ENCODE measurements around the gene SDC1. TPM values are rescaled to one million over a fixed set of nuclear protein-coding genes. Genes with fewer than 3 reads are reported as not detected.

Gene SDC1
- total RNA-seq, 1 experiment from 2014 or later: 11.5 TPM

DNA sequence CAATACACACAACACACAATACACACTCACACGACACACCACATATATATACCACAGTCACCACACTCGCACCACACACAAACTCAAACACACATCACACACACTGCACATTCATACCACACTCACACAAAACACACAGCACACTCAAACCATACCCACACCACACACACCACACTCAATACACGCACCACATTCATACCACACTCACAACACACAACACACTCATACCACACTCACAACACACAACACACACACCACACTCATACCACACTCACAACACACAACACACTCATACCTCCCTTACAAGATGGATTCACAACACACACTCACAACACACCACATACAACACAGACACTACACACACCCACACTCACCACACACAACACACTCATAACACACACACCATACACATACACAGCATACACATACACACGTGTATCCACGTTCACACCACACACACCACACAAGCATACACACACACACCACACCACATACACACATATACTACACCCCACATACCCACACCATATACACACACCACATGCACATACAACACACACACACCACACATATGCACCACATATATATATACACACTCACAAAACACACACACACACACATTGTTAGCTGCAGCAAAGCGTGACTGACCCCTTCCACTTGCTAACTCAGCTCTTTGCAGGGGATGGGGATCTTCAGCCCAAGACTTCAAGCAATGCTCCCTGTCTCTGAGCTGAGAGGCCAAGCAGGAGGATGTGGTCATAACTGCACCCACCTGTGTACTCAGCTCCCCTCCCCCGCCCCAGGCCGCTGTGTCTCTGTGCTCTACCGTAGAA is 59.0 kb downstream of the SDC1 start:
- no peak overlapping the region for H2AFZ ChIP-seq (ENCODE audit: low read length)
- H3K36me3 ChIP-seq (ENCODE audit: insufficient read depth, low read length): peaks cover 15% of the 10 kb centered on the region
- H3K27me3 ChIP-seq (ENCODE audit: low read length): no peaks in the 10 kb centered on the region
- H3K4me1 ChIP-seq (ENCODE audit: low read length): peaks cover 11% of the 10 kb centered on the region
- DNase-seq: no peak
- H3K9me3 ChIP-seq (ENCODE audit: low read length): no peaks in the 10 kb centered on the region
- no peaks in the 10 kb centered on the region for H3K79me2 ChIP-seq (ENCODE audit: low read length)
- H4K20me1 ChIP-seq (ENCODE audit: insufficient read depth, low read depth, low read length): no peaks in the 10 kb centered on the region
- H3K9ac ChIP-seq (ENCODE audit: low read length): no peak overlapping the region
- no peak overlapping the region for H3K27ac ChIP-seq (ENCODE audit: low read length)
- no peak overlapping the region for H3K4me2 ChIP-seq (ENCODE audit: low read depth, low read length, poor library complexity, severe bottlenecking)
- H3K9me2 ChIP-seq (replicated peaks; ENCODE audit: insufficient read depth, low read length): no peaks in the 10 kb centered on the region
- no peak overlapping the region for H3K4me3 ChIP-seq (ENCODE audit: low read length)

DNA sequence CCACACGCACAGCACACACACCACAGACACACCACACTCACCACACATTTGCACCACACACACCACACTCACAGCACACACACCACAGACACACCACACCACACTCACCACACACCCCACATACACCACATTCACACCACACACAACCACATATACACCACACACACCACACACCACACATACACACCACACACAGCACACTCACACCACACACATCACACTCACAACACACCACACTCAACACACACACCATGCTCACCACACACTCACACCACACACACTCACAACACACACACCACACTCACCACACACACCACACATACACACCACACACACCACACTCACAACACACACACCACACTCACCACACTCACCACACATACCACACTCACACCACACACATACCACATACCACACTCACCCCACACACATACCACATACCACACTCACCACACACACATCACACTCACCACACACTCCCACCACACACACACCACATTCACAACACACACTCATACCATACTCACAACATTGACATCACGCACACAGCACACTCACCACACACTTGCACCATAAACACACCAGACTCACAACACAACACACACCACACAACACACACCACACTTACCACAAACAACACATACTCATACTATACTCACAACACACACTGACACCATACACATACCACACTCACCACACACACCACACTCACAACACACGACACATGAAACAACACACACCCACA is 60.0 kb downstream of the SDC1 start:
- H2AFZ ChIP-seq (ENCODE audit: low read length): no peak overlapping the region
- H3K9me2 ChIP-seq (replicated peaks; ENCODE audit: insufficient read depth, low read length): no peaks in the 10 kb centered on the region
- H3K4me2 ChIP-seq (ENCODE audit: low read depth, low read length, poor library complexity, severe bottlenecking): no peak overlapping the region
- no peaks in the 10 kb centered on the region for H4K20me1 ChIP-seq (ENCODE audit: insufficient read depth, low read depth, low read length)
- DNase-seq: no peak
- H3K27ac ChIP-seq (ENCODE audit: low read length): no peak overlapping the region
- no peak overlapping the region for H3K4me3 ChIP-seq (ENCODE audit: low read length)
- H3K27me3 ChIP-seq (ENCODE audit: low read length): no peaks in the 10 kb centered on the region
- H3K9me3 ChIP-seq (ENCODE audit: low read length): no peaks in the 10 kb centered on the region
- no peak overlapping the region for H3K9ac ChIP-seq (ENCODE audit: low read length)
- peaks cover 8% of the 10 kb centered on the region for H3K79me2 ChIP-seq (ENCODE audit: low read length)
- peaks cover 15% of the 10 kb centered on the region for H3K4me1 ChIP-seq (ENCODE audit: low read length)
- peaks cover 18% of the 10 kb centered on the region for H3K36me3 ChIP-seq (ENCODE audit: insufficient read depth, low read length)

DNA sequence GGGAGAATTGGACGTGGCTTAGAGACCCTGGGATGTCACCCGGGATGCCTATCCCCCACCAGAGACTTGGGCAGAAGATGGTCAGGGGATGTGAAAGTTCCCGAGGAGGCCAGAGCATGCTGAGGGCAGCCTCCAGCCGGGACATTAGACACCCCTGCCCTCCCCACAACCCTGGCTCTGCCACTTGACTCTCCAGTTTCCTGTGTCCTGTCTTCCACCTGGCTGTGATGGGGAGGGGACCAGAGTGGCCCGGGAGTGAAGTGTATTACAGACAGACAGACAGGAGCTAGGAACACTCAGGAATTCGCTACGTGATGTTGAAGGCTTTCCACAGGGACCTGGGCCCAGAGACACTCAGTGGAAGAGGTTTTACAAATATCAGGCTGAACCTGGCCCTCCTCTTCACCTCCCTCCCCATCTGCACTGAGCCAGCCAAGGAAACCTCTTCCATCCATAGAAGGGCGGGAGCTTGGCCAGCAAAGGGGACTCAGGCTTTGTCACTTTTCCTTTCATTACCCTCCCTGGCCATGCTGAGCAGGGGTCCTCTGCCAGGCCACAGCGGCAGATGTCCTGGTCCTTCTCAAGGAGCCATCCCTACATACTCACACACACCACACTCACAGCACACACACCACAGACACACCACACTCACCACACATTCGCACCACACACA is 60.7 kb downstream of the SDC1 start:
- no peak overlapping the region for H3K27ac ChIP-seq (ENCODE audit: low read length)
- no peaks in the 10 kb centered on the region for H3K9me2 ChIP-seq (replicated peaks; ENCODE audit: insufficient read depth, low read length)
- no peak overlapping the region for H3K4me3 ChIP-seq (ENCODE audit: low read length)
- no peak overlapping the region for H3K9ac ChIP-seq (ENCODE audit: low read length)
- no peaks in the 10 kb centered on the region for H3K9me3 ChIP-seq (ENCODE audit: low read length)
- peaks cover 20% of the 10 kb centered on the region for H3K4me1 ChIP-seq (ENCODE audit: low read length)
- H2AFZ ChIP-seq (ENCODE audit: low read length): no peak overlapping the region
- H3K36me3 ChIP-seq (ENCODE audit: insufficient read depth, low read length): peaks cover 25% of the 10 kb centered on the region
- DNase-seq: no peak
- H4K20me1 ChIP-seq (ENCODE audit: insufficient read depth, low read depth, low read length): no peaks in the 10 kb centered on the region
- no peak overlapping the region for H3K4me2 ChIP-seq (ENCODE audit: low read depth, low read length, poor library complexity, severe bottlenecking)
- H3K79me2 ChIP-seq (ENCODE audit: low read length): peaks cover 16% of the 10 kb centered on the region
- no peaks in the 10 kb centered on the region for H3K27me3 ChIP-seq (ENCODE audit: low read length)

DNA sequence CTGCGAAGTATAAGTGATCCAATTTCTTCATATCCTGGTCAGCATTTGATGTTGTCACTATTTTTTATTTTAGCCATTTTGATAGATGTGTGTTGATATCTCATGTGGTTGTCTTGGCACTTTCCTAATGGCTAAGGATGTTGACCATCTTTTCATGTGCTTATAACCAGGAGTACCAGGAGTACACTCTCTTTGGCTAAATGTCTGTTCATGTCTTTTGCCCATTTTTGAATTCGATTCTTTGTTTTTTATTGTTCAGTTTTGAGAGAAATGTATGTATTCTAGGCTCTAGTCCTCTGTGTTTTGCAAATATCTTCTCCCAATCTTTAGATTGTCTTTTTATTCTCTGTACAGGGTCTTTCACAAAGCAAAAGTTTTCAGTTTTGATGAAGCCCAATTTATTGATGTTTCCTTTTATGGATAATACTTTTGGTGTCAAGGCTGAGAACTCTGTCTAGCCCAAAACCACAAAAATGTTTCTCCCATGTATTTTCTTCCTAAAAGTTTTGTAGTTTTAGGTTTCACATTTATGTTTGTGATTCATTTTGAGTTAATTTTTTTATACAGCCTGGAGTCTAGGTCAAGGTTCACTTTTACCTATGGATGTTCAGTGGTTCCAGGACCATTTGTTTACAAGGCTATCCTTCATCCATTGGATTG is 65.4 kb downstream of the SDC1 start:
- H3K79me2 ChIP-seq (ENCODE audit: low read length): peaks cover 41% of the 10 kb centered on the region
- H3K9me3 ChIP-seq (ENCODE audit: low read length): no peaks in the 10 kb centered on the region
- 0 out of 2 replicates have a peak overlapping the region, but pooled peaks have one; percentile 11 for H3K4me3 ChIP-seq (ENCODE audit: low read length)
- peaks cover 17% of the 10 kb centered on the region for H3K36me3 ChIP-seq (ENCODE audit: insufficient read depth, low read length)
- H3K9ac ChIP-seq (ENCODE audit: low read length): no peak overlapping the region
- no peak overlapping the region for H2AFZ ChIP-seq (ENCODE audit: low read length)
- peaks cover 54% of the 10 kb centered on the region for H3K4me1 ChIP-seq (ENCODE audit: low read length)
- no peak for DNase-seq
- H3K27ac ChIP-seq (ENCODE audit: low read length): peak overlapping the region; percentile 100
- H3K27me3 ChIP-seq (ENCODE audit: low read length): no peaks in the 10 kb centered on the region
- peak overlapping the region; percentile 93 for H3K4me2 ChIP-seq (ENCODE audit: low read depth, low read length, poor library complexity, severe bottlenecking)
- no peaks in the 10 kb centered on the region for H4K20me1 ChIP-seq (ENCODE audit: insufficient read depth, low read depth, low read length)
- no peaks in the 10 kb centered on the region for H3K9me2 ChIP-seq (replicated peaks; ENCODE audit: insufficient read depth, low read length)

DNA sequence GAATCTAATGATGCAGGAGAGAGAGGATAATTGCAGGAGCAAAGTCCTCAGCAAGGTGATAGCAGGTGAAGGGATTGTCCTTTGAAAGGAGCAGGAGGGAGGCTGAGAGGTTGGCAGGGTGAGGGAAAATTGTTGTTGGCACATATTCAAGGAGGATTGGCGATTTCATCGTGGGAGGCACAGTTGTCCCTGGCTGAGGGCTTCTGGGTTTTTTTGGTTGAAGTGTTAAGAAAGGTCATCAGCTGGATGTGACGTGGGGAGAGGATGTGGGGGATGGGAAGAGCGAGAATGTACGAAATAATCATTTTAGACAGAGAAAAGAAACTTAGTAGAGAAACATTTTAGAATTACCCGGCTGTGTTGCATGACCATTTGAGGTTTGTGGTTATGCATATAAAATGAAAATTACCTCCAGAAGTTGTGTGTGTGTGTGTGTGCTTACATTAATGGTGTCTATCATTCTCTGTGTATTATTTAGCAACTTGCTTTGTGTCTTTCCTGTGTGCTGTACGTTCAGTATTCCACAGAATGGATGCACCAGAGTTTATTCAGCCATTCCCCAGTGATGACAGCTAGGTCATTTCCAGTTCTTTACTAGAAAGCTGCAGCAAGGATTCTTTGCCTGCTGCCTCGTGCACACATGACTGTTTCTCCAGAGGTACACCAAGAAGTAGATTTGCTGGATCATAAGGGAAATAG is 67.6 kb downstream of the SDC1 start:
- peak; percentile 84 for DNase-seq
- peak overlapping the region; percentile 75 for H3K9ac ChIP-seq (ENCODE audit: low read length)
- H3K27ac ChIP-seq (ENCODE audit: low read length): peak overlapping the region; percentile 100
- H3K27me3 ChIP-seq (ENCODE audit: low read length): no peaks in the 10 kb centered on the region
- H2AFZ ChIP-seq (ENCODE audit: low read length): no peak overlapping the region
- H3K9me2 ChIP-seq (replicated peaks; ENCODE audit: insufficient read depth, low read length): no peaks in the 10 kb centered on the region
- H3K4me2 ChIP-seq (ENCODE audit: low read depth, low read length, poor library complexity, severe bottlenecking): peak overlapping the region; percentile 93
- H3K9me3 ChIP-seq (ENCODE audit: low read length): no peaks in the 10 kb centered on the region
- H3K4me1 ChIP-seq (ENCODE audit: low read length): peaks cover 76% of the 10 kb centered on the region
- H3K4me3 ChIP-seq (ENCODE audit: low read length): peak overlapping the region; percentile 68
- peaks cover 16% of the 10 kb centered on the region for H3K36me3 ChIP-seq (ENCODE audit: insufficient read depth, low read length)
- peaks cover 41% of the 10 kb centered on the region for H3K79me2 ChIP-seq (ENCODE audit: low read length)
- no peaks in the 10 kb centered on the region for H4K20me1 ChIP-seq (ENCODE audit: insufficient read depth, low read depth, low read length)

DNA sequence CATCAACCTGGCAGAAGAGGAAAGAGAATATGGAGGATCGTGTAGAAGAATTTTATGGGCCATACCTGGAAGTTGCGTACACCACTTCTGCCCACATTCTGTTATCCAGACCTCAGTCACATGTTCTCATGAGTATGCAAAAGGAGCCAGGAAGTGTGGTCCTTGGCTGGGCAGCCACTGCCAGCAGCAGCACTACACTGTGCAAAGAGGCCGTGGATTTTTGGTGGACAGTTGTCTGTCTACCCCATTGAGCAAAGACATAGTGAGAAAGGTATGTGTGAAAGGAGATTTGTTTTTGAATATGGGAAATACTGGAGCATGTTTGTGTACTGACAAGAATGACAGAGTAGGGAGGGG is 68.1 kb downstream of the SDC1 start:
- peaks cover 41% of the 10 kb centered on the region for H3K79me2 ChIP-seq (ENCODE audit: low read length)
- peak overlapping the region; percentile 75 for H3K9ac ChIP-seq (ENCODE audit: low read length)
- peak overlapping the region; percentile 93 for H3K4me2 ChIP-seq (ENCODE audit: low read depth, low read length, poor library complexity, severe bottlenecking)
- peaks cover 82% of the 10 kb centered on the region for H3K4me1 ChIP-seq (ENCODE audit: low read length)
- H4K20me1 ChIP-seq (ENCODE audit: insufficient read depth, low read depth, low read length): no peaks in the 10 kb centered on the region
- H3K27ac ChIP-seq (ENCODE audit: low read length): peak overlapping the region; percentile 100
- H3K4me3 ChIP-seq (ENCODE audit: low read length): peak overlapping the region; percentile 68
- H3K9me2 ChIP-seq (replicated peaks; ENCODE audit: insufficient read depth, low read length): no peaks in the 10 kb centered on the region
- no peak overlapping the region for H2AFZ ChIP-seq (ENCODE audit: low read length)
- no peaks in the 10 kb centered on the region for H3K9me3 ChIP-seq (ENCODE audit: low read length)
- DNase-seq: peak; percentile 87
- peaks cover 16% of the 10 kb centered on the region for H3K36me3 ChIP-seq (ENCODE audit: insufficient read depth, low read length)
- no peaks in the 10 kb centered on the region for H3K27me3 ChIP-seq (ENCODE audit: low read length)

DNA sequence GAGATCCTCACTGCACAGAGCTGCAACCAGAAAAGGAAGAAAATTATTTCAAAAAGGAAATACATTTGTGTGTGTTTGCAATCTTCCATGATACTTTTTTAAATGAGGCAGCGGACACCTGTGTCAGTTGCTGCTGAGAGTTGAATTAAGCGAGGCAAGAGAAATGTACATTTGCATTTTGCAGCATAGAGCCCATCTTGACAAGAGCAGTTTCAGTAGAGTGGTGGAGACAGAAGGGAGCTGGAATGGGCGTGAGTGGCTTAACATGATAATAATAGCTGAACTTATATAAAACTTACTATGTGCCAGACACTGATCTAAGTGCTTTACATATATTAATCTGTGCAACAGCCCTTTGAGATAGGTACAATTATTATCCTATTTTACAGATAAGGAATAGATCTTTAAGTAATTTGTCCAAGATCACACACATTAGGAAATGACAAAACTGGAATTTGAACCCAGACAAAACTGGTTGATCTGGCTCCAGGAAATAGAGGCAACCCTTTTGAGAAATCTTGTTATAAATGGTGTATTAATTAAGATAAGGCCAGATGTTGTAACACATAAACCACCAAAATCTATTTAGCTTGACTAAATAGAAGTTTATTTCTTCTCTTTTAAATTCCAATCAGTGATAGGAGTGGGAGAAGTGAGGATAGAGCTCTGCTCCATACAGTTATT is 68.7 kb downstream of the SDC1 start:
- Histone ChIP-seq H3K36me3 (ENCODE audit: insufficient read depth, low read length) (peaks cover 16% of the 10 kb centered on the region), H2AFZ (ENCODE audit: low read length) (no peak overlapping the region), H3K27ac (ENCODE audit: low read length) (peak overlapping the region; percentile 100), H3K4me1 (ENCODE audit: low read length) (peaks cover 86% of the 10 kb centered on the region), H4K20me1 (ENCODE audit: insufficient read depth, low read depth, low read length) (no peaks in the 10 kb centered on the region), H3K9me2 (replicated peaks; ENCODE audit: insufficient read depth, low read length) (no peaks in the 10 kb centered on the region), H3K9me3 (ENCODE audit: low read length) (no peaks in the 10 kb centered on the region), H3K27me3 (ENCODE audit: low read length) (no peaks in the 10 kb centered on the region), H3K79me2 (ENCODE audit: low read length) (peaks cover 41% of the 10 kb centered on the region), H3K9ac (ENCODE audit: low read length) (peak overlapping the region; percentile 75), H3K4me3 (ENCODE audit: low read length) (peak overlapping the region; percentile 68), H3K4me2 (ENCODE audit: low read depth, low read length, poor library complexity, severe bottlenecking) (peak overlapping the region; percentile 93)
- peak; percentile 95 for DNase-seq

Data from Karpas-422 (cell line).